Neuronal stem cell (in vitro differentiated cells): ENCODE data around the gene CAB39.

Experiments
- DNase-seq: peaks from one replicate; pipeline ENCODE4 v3.0.0-alpha.2; 2013; ENCODE audit warnings: low spot score
- H2AFZ ChIP-seq: one replicate; pipeline ENCODE4 v1.6.1; 2013; ENCODE audit warnings: mild to moderate bottlenecking, low read length, inconsistent platforms
- H2AK5ac ChIP-seq: 2 replicates; pipeline ENCODE4 v1.6.1; 2013; ENCODE audit warnings: low read depth, mild to moderate bottlenecking, inconsistent platforms, low read length, moderate library complexity, mixed read lengths
- H2BK120ac ChIP-seq: 2 replicates; pipeline ENCODE4 v1.6.1; 2013; ENCODE audit warnings: low read depth, mild to moderate bottlenecking, inconsistent platforms, low read length, moderate library complexity, mixed read lengths
- H2BK12ac ChIP-seq: one replicate; pipeline ENCODE4 v1.6.1; 2013; ENCODE audit warnings: low read length, inconsistent platforms
- H2BK15ac ChIP-seq: 2 replicates; pipeline ENCODE4 v1.6.1; 2013; ENCODE audit warnings: mild to moderate bottlenecking, low read length, inconsistent platforms, mixed read lengths
- H2BK5ac ChIP-seq: one replicate; pipeline ENCODE4 v1.6.1; 2013; ENCODE audit warnings: inconsistent platforms, mild to moderate bottlenecking, low read length, moderate library complexity
- H3K14ac ChIP-seq: one replicate; pipeline ENCODE4 v1.6.1; 2013; ENCODE audit warnings: low read length, inconsistent platforms
- H3K18ac ChIP-seq: 2 replicates; pipeline ENCODE4 v1.6.1; 2013; ENCODE audit warnings: low read length, inconsistent platforms
- H3K23ac ChIP-seq: 2 replicates; pipeline ENCODE4 v1.6.1; 2013; ENCODE audit warnings: low read depth, mild to moderate bottlenecking, mixed read lengths, low read length, inconsistent platforms; ENCODE audit not compliant: poor library complexity
- H3K27ac ChIP-seq: replicated peaks from 3 replicates; pipeline ENCODE4 v1.5.1; 2013; ENCODE audit warnings: low read length, inconsistent platforms
- H3K27me3 ChIP-seq, 3 experiments: 2 replicates each; pipeline ENCODE4 v1.6.1; 2013; ENCODE audit warnings: low read length in 3 of 3, mild to moderate bottlenecking in 2 of 3, inconsistent platforms in 1 of 3, low read depth in 1 of 3, mixed read lengths in 1 of 3, moderate library complexity in 1 of 3; ENCODE audit not compliant: control insufficient read depth in 3 of 3, insufficient read depth in 3 of 3
- H3K36me3 ChIP-seq, 2 donors: replicated peaks in 1 of 2; 2 replicates each; pipeline ENCODE4 v1.6.1; 2013; ENCODE audit warnings: low read length in 2 of 2; ENCODE audit not compliant: control insufficient read depth in 2 of 2, insufficient read depth in 2 of 2
- H3K4ac ChIP-seq: 2 replicates; pipeline ENCODE4 v1.6.1; 2013; ENCODE audit warnings: inconsistent platforms, mild to moderate bottlenecking, low read length, moderate library complexity
- H3K4me1 ChIP-seq, 2 donors: 1 replicate in 1 of 2; 2 replicates in 1 of 2; pipeline ENCODE4 v1.6.1; 2013; ENCODE audit warnings: low read length in 2 of 2, low read depth in 1 of 2; ENCODE audit not compliant: control insufficient read depth in 2 of 2, insufficient read depth in 1 of 2
- H3K4me2 ChIP-seq: one replicate; pipeline ENCODE4 v1.6.1; 2013; ENCODE audit warnings: mild to moderate bottlenecking, low read length, inconsistent platforms; ENCODE audit not compliant: insufficient read depth, poor library complexity, severe bottlenecking
- H3K4me3 ChIP-seq, 2 donors: 2 replicates each; pipeline ENCODE4 v1.5.1; 2013; ENCODE audit warnings: low read length in 2 of 2, mild to moderate bottlenecking in 2 of 2, inconsistent platforms in 1 of 2, moderate library complexity in 1 of 2
- H3K79me1 ChIP-seq: one replicate; pipeline ENCODE4 v1.6.1; 2013; ENCODE audit warnings: low read depth, mild to moderate bottlenecking, inconsistent platforms, low read length, moderate library complexity
- H3K9ac ChIP-seq: one replicate; pipeline ENCODE4 v1.6.1; 2013; ENCODE audit warnings: mild to moderate bottlenecking, low read depth, low read length, inconsistent platforms; ENCODE audit not compliant: poor library complexity
- H3K9me3 ChIP-seq, 2 donors: replicated peaks in 1 of 2; 2 replicates each; pipeline versions ENCODE3 to v1.6.1; 2013; ENCODE audit warnings: low read length in 2 of 2, mild to moderate bottlenecking in 2 of 2, inconsistent platforms in 1 of 2, low read depth in 1 of 2, mixed read lengths in 1 of 2, moderate library complexity in 1 of 2; ENCODE audit not compliant: control insufficient read depth in 2 of 2, insufficient read depth in 1 of 2
- H4K8ac ChIP-seq: one replicate; pipeline ENCODE4 v1.6.1; 2013; ENCODE audit warnings: low read depth, mild to moderate bottlenecking, inconsistent platforms, low read length, moderate library complexity
- H4K91ac ChIP-seq: one replicate; pipeline ENCODE4 v1.6.1; 2013; ENCODE audit warnings: low read length, low read depth, mild to moderate bottlenecking, inconsistent platforms; ENCODE audit not compliant: poor library complexity
- WGBS, 2 donors: extraction: QIAGEN DNeasy Blood & Tissue Kit; methylation state at CpG; one replicate each; pipeline ENCODE4 v1.1.7; 2013; ENCODE audit warnings: missing lambda C conversion rate in 2 of 2, mixed read lengths in 1 of 2; ENCODE audit not compliant: insufficient read length in 2 of 2, insufficient replicate concordance in 1 of 2; ENCODE audit errors: extremely low coverage in 2 of 2; 5-methylcytosine and 5-hydroxymethylcytosine counted together

Gene CAB39

GRCh38 chr2:230669386-230669950 is 43.2 kb upstream of the CAB39 start:
- H2AFZ ChIP-seq: no peak overlapping the region
- no peaks in the 10 kb centered on the region for H3K36me3 ChIP-seq
- peaks cover 0 to 14% of the 10 kb centered on the region in 2 donors for H3K4me1 ChIP-seq
- no peak overlapping the region for H3K4me3 ChIP-seq
- H2BK12ac ChIP-seq: no peak overlapping the region
- peak overlapping the region; percentile 9 for H2AK5ac ChIP-seq
- H4K91ac ChIP-seq: no peak overlapping the region
- no peak for DNase-seq
- no peak overlapping the region for H3K4me2 ChIP-seq
- no peak overlapping the region for H4K8ac ChIP-seq
- H3K14ac ChIP-seq: no peak overlapping the region
- peaks cover 0 to 51% (median 0%) of the 10 kb centered on the region in 3 experiments for H3K27me3 ChIP-seq
- H3K79me1 ChIP-seq: no peaks in the 10 kb centered on the region
- WGBS, 2 donors: no CpG with 5 or more reads among the region's 8 CpGs
- H2BK5ac ChIP-seq: no peak overlapping the region
- H2BK15ac ChIP-seq: peak overlapping the region; percentile 30
- no peak overlapping the region for H3K4ac ChIP-seq
- no peak overlapping the region for H3K9ac ChIP-seq
- no peak overlapping the region for H3K23ac ChIP-seq
- no peak overlapping the region for H2BK120ac ChIP-seq
- no peak overlapping the region for H3K27ac ChIP-seq
- H3K9me3 ChIP-seq: no peaks in the 10 kb centered on the region
- no peak overlapping the region for H3K18ac ChIP-seq

- H3K79me1 ChIP-seq: no peaks in the 10 kb centered on the region
- peaks cover 0 to 55% (median 0%) of the 10 kb centered on the region in 3 experiments for H3K27me3 ChIP-seq
- no peak overlapping the region for H2BK12ac ChIP-seq
- H3K18ac ChIP-seq: no peak overlapping the region
- no CpG with 5 or more reads among the region's 4 CpGs for WGBS, 2 donors
- H3K9me3 ChIP-seq: no peaks in the 10 kb centered on the region
- no peak overlapping the region for H2AK5ac ChIP-seq
- no peak overlapping the region for H3K27ac ChIP-seq
- no peak overlapping the region for H3K4ac ChIP-seq
- H2AFZ ChIP-seq: no peak overlapping the region
- H3K4me2 ChIP-seq: no peak overlapping the region
- H3K9ac ChIP-seq: no peak overlapping the region
- DNase-seq: no peak
- H3K36me3 ChIP-seq: no peaks in the 10 kb centered on the region
- H2BK15ac ChIP-seq: no peak overlapping the region
- no peak overlapping the region for H4K8ac ChIP-seq
- no peak overlapping the region for H2BK5ac ChIP-seq
- H3K23ac ChIP-seq: no peak overlapping the region
- H2BK120ac ChIP-seq: no peak overlapping the region
- peaks cover 0 to 14% of the 10 kb centered on the region in 2 donors for H3K4me1 ChIP-seq
- no peak overlapping the region for H3K4me3 ChIP-seq
- no peak overlapping the region for H3K14ac ChIP-seq
- H4K91ac ChIP-seq: no peak overlapping the region
Measured at GRCh38 chr2:230671117-230671516, 41.5 kb upstream of the CAB39 start.

- no peak for DNase-seq
- H3K27me3 ChIP-seq: peaks cover 0 to 45% (median 0%) of the 10 kb centered on the region in 3 experiments
- no CpG with 5 or more reads among the region's 12 CpGs for WGBS, 2 donors
Measured at GRCh38 chr2:230672836-230673235, 39.8 kb upstream of the CAB39 start.

GRCh38 chr2:230674401-230674800 is 38.2 kb upstream of the CAB39 start:
- no CpG with 5 or more reads among the region's 2 CpGs for WGBS, 2 donors

More at GRCh38 chr2:230672836-230673235, 39.8 kb upstream of the CAB39 start:
- no peak overlapping the region for H3K27ac ChIP-seq
- no peak overlapping the region for H3K18ac ChIP-seq
- no peak overlapping the region for H3K4me2 ChIP-seq
- no peak overlapping the region for H4K8ac ChIP-seq
- no peak overlapping the region for H4K91ac ChIP-seq
- H3K4ac ChIP-seq: no peak overlapping the region
- H2BK5ac ChIP-seq: no peak overlapping the region
- H3K9me3 ChIP-seq: no peaks in the 10 kb centered on the region
- H3K9ac ChIP-seq: no peak overlapping the region
- peaks cover 0 to 12% of the 10 kb centered on the region in 2 donors for H3K4me1 ChIP-seq
- H3K36me3 ChIP-seq: no peaks in the 10 kb centered on the region
- no peak overlapping the region for H2BK12ac ChIP-seq
- no peak overlapping the region for H3K23ac ChIP-seq
- no peak overlapping the region for H3K4me3 ChIP-seq
- no peak overlapping the region for H2BK120ac ChIP-seq
- no peak overlapping the region for H3K14ac ChIP-seq
- no peak overlapping the region for H2AK5ac ChIP-seq
- H2AFZ ChIP-seq: no peak overlapping the region
- no peak overlapping the region for H2BK15ac ChIP-seq
- no peaks in the 10 kb centered on the region for H3K79me1 ChIP-seq

More at GRCh38 chr2:230674401-230674800, 38.2 kb upstream of the CAB39 start:
- H3K4ac ChIP-seq: no peak overlapping the region
- no peak overlapping the region for H3K9ac ChIP-seq
- no peak overlapping the region for H3K23ac ChIP-seq
- H4K8ac ChIP-seq: no peak overlapping the region
- no peak overlapping the region for H3K4me3 ChIP-seq
- no peak overlapping the region for H2BK12ac ChIP-seq
- H2AFZ ChIP-seq: no peak overlapping the region
- no peaks in the 10 kb centered on the region for H3K9me3 ChIP-seq
- H3K4me1 ChIP-seq: peaks cover 0 to 2% of the 10 kb centered on the region in 2 donors
- H3K27me3 ChIP-seq: peaks cover 0 to 38% (median 0%) of the 10 kb centered on the region in 3 experiments
- no peak overlapping the region for H2BK5ac ChIP-seq
- no peak overlapping the region for H3K18ac ChIP-seq
- no peak overlapping the region for H3K27ac ChIP-seq
- no peak overlapping the region for H2BK15ac ChIP-seq
- no peak for DNase-seq
- no peak overlapping the region for H3K4me2 ChIP-seq
- no peaks in the 10 kb centered on the region for H3K36me3 ChIP-seq
- H3K79me1 ChIP-seq: no peaks in the 10 kb centered on the region
- H3K14ac ChIP-seq: no peak overlapping the region
- H2BK120ac ChIP-seq: no peak overlapping the region
- no peak overlapping the region for H2AK5ac ChIP-seq
- H4K91ac ChIP-seq: no peak overlapping the region
